HepG2 (cell line): ENCODE data around the gene NRL. TPM values are rescaled to one million over a fixed set of nuclear protein-coding genes. Genes with fewer than 3 reads are reported as not detected.

Experiments
- AHR ChIP-seq: IDR thresholded peaks from 2 replicates; pipeline ENCODE4 v1.6.1; 2018; ENCODE audit warnings: missing genetic modification reagents, missing compliant biosample characterization
- BRD4 ChIP-seq: sonication (generic); formaldehyde crosslinking; IDR thresholded peaks from 2 replicates; pipeline ENCODE4 v1.4.0; 2020; ENCODE audit warnings: missing genetic modification reagents
- CEBPB ChIP-seq: IDR thresholded peaks from 2 replicates; pipeline ENCODE4 v1.6.1; 2011; ENCODE audit warnings: low read depth, low read length, improper control_type of control experiment, borderline replicate concordance
- CHCHD3 ChIP-seq: sonication (generic); formaldehyde crosslinking; IDR thresholded peaks from 2 replicates; pipeline ENCODE4 v1.8.0; 2022; ENCODE audit warnings: mild to moderate bottlenecking, missing genetic modification reagents, moderate library complexity
- EP300 ChIP-seq, 3 experiments: sonication (generic) in 1 of 3; formaldehyde crosslinking in 1 of 3; IDR thresholded peaks; 2 replicates each; pipeline versions ENCODE4 v1.5.1 to v1.6.1; 2011 to 2020; ENCODE audit warnings: low read depth in 2 of 3, low read length in 2 of 3, borderline replicate concordance in 1 of 3, improper control_type of control experiment in 1 of 3, mild to moderate bottlenecking in 1 of 3, missing genetic modification reagents in 1 of 3, moderate library complexity in 1 of 3
- FOSL1 ChIP-seq: sonication (generic); formaldehyde crosslinking; IDR thresholded peaks from 2 replicates; pipeline ENCODE4 v1.9.0; 2021; ENCODE audit warnings: missing genetic modification reagents, borderline replicate concordance
- KDM2A ChIP-seq: sonication (generic); formaldehyde crosslinking; IDR thresholded peaks from 2 replicates; pipeline ENCODE4 v1.4.0; 2020; ENCODE audit warnings: low read depth, missing genetic modification reagents, borderline replicate concordance
- KLF13 ChIP-seq: sonication (generic); formaldehyde crosslinking; IDR thresholded peaks from 2 replicates; pipeline ENCODE4 v1.4.0; 2020; ENCODE audit warnings: mild to moderate bottlenecking, missing genetic modification reagents
- MXI1 ChIP-seq: IDR thresholded peaks from 3 replicates; pipeline ENCODE4 v1.6.1; 2012; ENCODE audit warnings: low read depth, low read length, inconsistent platforms, borderline replicate concordance
- NFYC ChIP-seq: IDR thresholded peaks from 2 replicates; pipeline ENCODE4 v1.6.1; 2016; ENCODE audit warnings: missing genetic modification reagents, missing compliant biosample characterization
- NKX3-1 ChIP-seq: sonication (generic); formaldehyde crosslinking; IDR thresholded peaks from 2 replicates; pipeline ENCODE4 v1.5.0; 2020; ENCODE audit warnings: missing genetic modification reagents
- PHF8 ChIP-seq: sonication (generic); formaldehyde crosslinking; IDR thresholded peaks from 2 replicates; pipeline ENCODE4 v1.5.0; 2020; ENCODE audit warnings: missing genetic modification reagents
- POLR2G ChIP-seq: fragments of 200-400 bp; formaldehyde crosslinking; IDR thresholded peaks from 2 replicates; pipeline ENCODE4 v1.6.1; 2018; ENCODE audit warnings: mild to moderate bottlenecking, low read depth, low read length, moderate library complexity
- SALL1 ChIP-seq: sonication (generic); formaldehyde crosslinking; IDR thresholded peaks from 2 replicates; pipeline ENCODE4 v1.8.0; 2022; ENCODE audit warnings: mild to moderate bottlenecking, missing genetic modification reagents
- SNAPC5 ChIP-seq: sonication (generic); formaldehyde crosslinking; IDR thresholded peaks from 2 replicates; pipeline ENCODE4 v1.8.1; 2023; ENCODE audit warnings: mild to moderate bottlenecking, missing genetic modification reagents, borderline replicate concordance
- SOX6 ChIP-seq, 2 experiments: fragments of 450-650 bp in 1 of 2; sonication (generic) in 1 of 2; formaldehyde crosslinking in 1 of 2; IDR thresholded peaks; 2 replicates each; pipeline versions ENCODE4 v1.4.0 to v1.6.1; 2017 to 2020; ENCODE audit warnings: antibody characterized with exemption in 1 of 2, mild to moderate bottlenecking in 1 of 2, missing genetic modification reagents in 1 of 2
- THYN1 ChIP-seq: sonication (generic); formaldehyde crosslinking; IDR thresholded peaks from 2 replicates; pipeline ENCODE4 v1.8.1; 2023; ENCODE audit warnings: low read depth, mild to moderate bottlenecking, moderate library complexity, missing genetic modification reagents, borderline replicate concordance
- ZFP90 ChIP-seq: sonication (generic); formaldehyde crosslinking; IDR thresholded peaks from 2 replicates; pipeline ENCODE4 v1.8.0; 2022; ENCODE audit warnings: missing genetic modification reagents, mild to moderate bottlenecking, inconsistent platforms, borderline replicate concordance
- ZFX ChIP-seq: sonication (generic); formaldehyde crosslinking; IDR thresholded peaks from 2 replicates; pipeline ENCODE4 v1.4.0; 2020; ENCODE audit warnings: mild to moderate bottlenecking, low read depth, missing genetic modification reagents, moderate library complexity
- ZNF230 ChIP-seq: sonication (generic); formaldehyde crosslinking; IDR thresholded peaks from 2 replicates; pipeline ENCODE4 v1.4.0; 2020; ENCODE audit warnings: mild to moderate bottlenecking, missing genetic modification reagents
- ZNF24 ChIP-seq: fragments of 450-650 bp; IDR thresholded peaks from 2 replicates; pipeline ENCODE4 v1.6.1; 2017; ENCODE audit warnings: antibody characterized with exemption, mild to moderate bottlenecking
- ZNF484 ChIP-seq: sonication (generic); formaldehyde crosslinking; IDR thresholded peaks from 2 replicates; pipeline ENCODE4 v1.5.1; 2020; ENCODE audit warnings: mild to moderate bottlenecking, low read depth, missing genetic modification reagents, borderline replicate concordance
- ZNF576 ChIP-seq: sonication (generic); formaldehyde crosslinking; IDR thresholded peaks from 2 replicates; pipeline ENCODE4 v1.4.0; 2020; ENCODE audit warnings: mild to moderate bottlenecking, missing genetic modification reagents
- ZNF607 ChIP-seq: sonication (generic); formaldehyde crosslinking; IDR thresholded peaks from 2 replicates; pipeline ENCODE4 v1.5.1; 2020; ENCODE audit warnings: missing genetic modification reagents, mild to moderate bottlenecking, borderline replicate concordance
- ZNF691 ChIP-seq: sonication (generic); formaldehyde crosslinking; IDR thresholded peaks from 2 replicates; pipeline ENCODE4 v1.4.0; 2020; ENCODE audit warnings: missing genetic modification reagents, low read depth, mild to moderate bottlenecking, borderline replicate concordance
- polyA plus RNA-seq, 8 experiments: library from polyadenylated mRNA; depleted of rRNA in 3 of 8; stranded (reverse) in 7 of 8; unstranded in 1 of 8; fragments of >200 nt; fragmentation: Illumina TruSeq in 4 of 8; extraction: Trizol in 4 of 8; gene quantifications; 2 replicates each; pipeline versions ENCODE4 v1.2.1 to v1.2.3, GENCODE V29; 2011 to 2016; ENCODE audit warnings: low read depth in 4 of 8, missing spikeins in 1 of 8, mixed read lengths in 1 of 8; ENCODE audit not compliant: insufficient read depth in 1 of 8
- total RNA-seq, 5 experiments: library from RNA; depleted of rRNA; stranded (reverse); fragments of >200 nt; fragmentation: Illumina TruSeq; extraction: Trizol; gene quantifications; 2 replicates each; pipeline ENCODE4 v1.2.3, GENCODE V29; 2016; ENCODE audit warnings: low read depth in 1 of 5
- TF ChIP-seq, protein P1 (sequence below): sonication (generic); formaldehyde crosslinking; IDR thresholded peaks from 2 replicates; pipeline ENCODE4 v1.4.0; 2020; ENCODE audit warnings: missing genetic modification reagents

The NRL gene
- total and polyA plus RNA-seq, 2 of the 13 experiments (the other 11 are each of a cell fraction or from before 2014, with no cell fraction given) = 2.5 to 4.7 TPM

DNA sequence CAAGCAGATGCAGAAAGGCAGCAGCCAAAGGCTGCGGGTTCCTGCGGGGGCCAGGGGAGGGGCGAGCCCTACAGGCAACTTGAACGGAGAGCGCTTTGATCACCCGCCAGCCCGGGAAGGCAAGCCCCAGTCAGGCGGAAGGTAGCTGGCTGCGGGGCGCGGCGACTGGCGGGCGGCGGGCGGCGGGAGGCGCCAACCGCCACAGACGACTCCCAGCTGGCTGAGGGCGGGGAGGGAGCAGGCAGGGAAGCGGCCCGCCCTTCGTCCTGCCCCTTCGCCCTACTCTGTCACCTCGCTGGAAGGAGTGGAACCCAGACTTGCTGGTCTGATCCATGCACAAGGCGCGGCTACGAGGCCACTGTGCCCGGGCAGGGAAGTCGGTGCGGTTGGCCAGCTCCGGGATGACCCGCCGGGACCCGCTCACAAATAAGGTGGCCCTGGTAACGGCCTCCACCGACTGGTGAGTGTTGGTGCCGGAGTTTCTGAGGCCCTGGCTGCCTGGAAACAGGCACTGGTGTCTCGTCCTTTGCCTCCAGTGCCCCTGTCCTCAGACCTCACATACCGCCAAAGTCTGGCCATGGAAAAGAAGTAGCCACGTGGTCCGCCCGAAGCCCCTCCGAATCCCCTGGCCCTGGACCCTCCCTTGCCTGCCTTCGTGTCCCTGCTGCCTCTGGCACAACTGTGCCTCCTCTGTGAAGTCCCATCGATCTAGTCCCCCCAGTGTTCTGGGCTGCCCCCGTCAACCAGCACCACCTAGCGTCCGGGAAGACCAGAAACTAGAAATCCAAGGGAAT is 78.4 kb downstream of the NRL start (continued):
- TF ChIP-seq MXI1 = no peak; the same call in 2 of the 3 replicates
- 0 out of 2 replicates have a peak, but pooled peaks have one; percentile 19 for TF ChIP-seq BRD4 (CRISPR knock-in tag)
- TF ChIP-seq KDM2A = 0 out of 2 replicates have a peak, but pooled peaks have one; percentile 48
- TF ChIP-seq ZNF484 (CRISPR knock-in tag) = no peak
- peak; percentile 79 for TF ChIP-seq PHF8 (CRISPR knock-in tag)
- peak in 1 of 2 experiments; percentile 46; a peak in 1 of 4 replicates for TF ChIP-seq EP300 (IDR thresholded peaks at IDR 0.05; ENCODE audit: low read depth in 2 of 2, low read length in 2 of 2)
- TF ChIP-seq EP300 (CRISPR knock-in tag; IDR thresholded peaks at IDR 0.05; ENCODE audit: borderline replicate concordance) = no peak
- peak; percentile 55; the same call in 1 of the 2 replicates for TF ChIP-seq AHR (CRISPR knock-in tag)
- peak; percentile 79 for TF ChIP-seq POLR2G
- TF ChIP-seq ZFX (CRISPR knock-in tag) = peak; percentile 91
- TF ChIP-seq ZNF24 = no peak; the same call in 1 of the 2 replicates
- TF ChIP-seq NFYC (CRISPR knock-in tag) = peak; percentile 51
- peak; percentile 80; the same call in 1 of the 2 replicates for TF ChIP-seq ZNF607
- TF ChIP-seq ZFP90 (CRISPR knock-in tag) = no peak; the same call in 1 of the 2 replicates
- TF ChIP-seq KLF13 = 0 out of 2 replicates have a peak, but pooled peaks have one; percentile 27
- 0 out of 2 replicates have a peak, but pooled peaks have one; percentile 82 for TF ChIP-seq ZNF230
- peak; percentile 97; the same call in 1 of the 2 replicates for TF ChIP-seq THYN1 (CRISPR knock-in tag)
- no peak for TF ChIP-seq SOX6 (IDR thresholded peaks at IDR 0.05)
- peak; percentile 57; the same call in 1 of the 2 replicates for TF ChIP-seq SOX6 (CRISPR knock-in tag; IDR thresholded peaks at IDR 0.05)
- TF ChIP-seq ZNF576 (CRISPR knock-in tag) = peak; percentile 28
- TF ChIP-seq NKX3-1 (CRISPR knock-in tag) = 0 out of 2 replicates have a peak, but pooled peaks have one; percentile 52
- TF ChIP-seq FOSL1 (CRISPR knock-in tag) = no peak
- TF ChIP-seq SALL1 (CRISPR knock-in tag) = peak; percentile 82
- TF ChIP-seq, protein P1, sequence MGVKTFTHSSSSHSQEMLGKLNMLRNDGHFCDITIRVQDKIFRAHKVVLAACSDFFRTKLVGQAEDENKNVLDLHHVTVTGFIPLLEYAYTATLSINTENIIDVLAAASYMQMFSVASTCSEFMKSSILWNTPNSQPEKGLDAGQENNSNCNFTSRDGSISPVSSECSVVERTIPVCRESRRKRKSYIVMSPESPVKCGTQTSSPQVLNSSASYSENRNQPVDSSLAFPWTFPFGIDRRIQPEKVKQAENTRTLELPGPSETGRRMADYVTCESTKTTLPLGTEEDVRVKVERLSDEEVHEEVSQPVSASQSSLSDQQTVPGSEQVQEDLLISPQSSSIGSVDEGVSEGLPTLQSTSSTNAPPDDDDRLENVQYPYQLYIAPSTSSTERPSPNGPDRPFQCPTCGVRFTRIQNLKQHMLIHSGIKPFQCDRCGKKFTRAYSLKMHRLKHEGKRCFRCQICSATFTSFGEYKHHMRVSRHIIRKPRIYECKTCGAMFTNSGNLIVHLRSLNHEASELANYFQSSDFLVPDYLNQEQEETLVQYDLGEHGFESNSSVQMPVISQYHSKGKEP (CRISPR knock-in tag) = 0 out of 2 replicates have a peak, but pooled peaks have one; percentile 52
- peak; percentile 86; the same call in 1 of the 2 replicates for TF ChIP-seq SNAPC5 (CRISPR knock-in tag)
- no peak for TF ChIP-seq CEBPB
- TF ChIP-seq ZNF691 (CRISPR knock-in tag) = peak; percentile 81; the same call in 1 of the 2 replicates
- peak; percentile 69; the same call in 1 of the 2 replicates for TF ChIP-seq CHCHD3 (CRISPR knock-in tag)
